ENCODE data around the gene TTPAL.
"Not testable (repeated sequence)": the region's sequence is repeated elsewhere in the genome, so short reads cannot be mapped to it uniquely, and the experiment has no call there.

The TTPAL gene

GRCh38 chr20:44467289-44467883, 8.3 kb upstream of the TTPAL start:
- no peak for DNase-seq (ENCODE audit: low read depth, low spot score)

GRCh38 chr20:44468044-44468782, 7.5 kb upstream of the TTPAL start:
- DNase-seq (ENCODE audit: low read depth, low spot score): no peak

- no peak for DNase-seq (ENCODE audit: low read depth, low spot score)
Observed at GRCh38 chr20:44470327-44470726, 5.3 kb upstream of the TTPAL start.

GRCh38 chr20:44471481-44471882, 4.2 kb upstream of the TTPAL start:
- DNase-seq (ENCODE audit: low read depth, low spot score): no peak

GRCh38 chr20:44472283-44472682, 3.4 kb upstream of the TTPAL start:
- not testable (repeated sequence) for DNase-seq (ENCODE audit: low read depth, low spot score)

- no peak for DNase-seq (ENCODE audit: low read depth, low spot score)
Observed at GRCh38 chr20:44475372-44475693, 341 bp upstream of the TTPAL start.

- DNase-seq (ENCODE audit: low read depth, low spot score): no peak
Observed at GRCh38 chr20:44477151-44477550, 1.5 kb downstream of the TTPAL start.

GRCh38 chr20:44478206-44478605, 2.5 kb downstream of the TTPAL start:
- DNase-seq (ENCODE audit: low read depth, low spot score): no peak

GRCh38 chr20:44479643-44480042, 4.0 kb downstream of the TTPAL start:
- no peak for DNase-seq (ENCODE audit: low read depth, low spot score)

GRCh38 chr20:44480097-44480496, 4.4 kb downstream of the TTPAL start:
- DNase-seq (ENCODE audit: low read depth, low spot score): no peak

- no peak for DNase-seq (ENCODE audit: low read depth, low spot score)
Observed at GRCh38 chr20:44481719-44482416, 6.2 kb downstream of the TTPAL start.

- DNase-seq (ENCODE audit: low read depth, low spot score): no peak
Observed at GRCh38 chr20:44483112-44483511, 7.4 kb downstream of the TTPAL start.

GRCh38 chr20:44485078-44485829, 9.6 kb downstream of the TTPAL start:
- DNase-seq (ENCODE audit: low read depth, low spot score): no peak

- DNase-seq (ENCODE audit: low read depth, low spot score): no peak
Observed at GRCh38 chr20:44485830-44486198, 10.1 kb downstream of the TTPAL start.

- DNase-seq (ENCODE audit: low read depth, low spot score): no peak
Observed at GRCh38 chr20:44488551-44488950, 12.9 kb downstream of the TTPAL start.

- DNase-seq (ENCODE audit: low read depth, low spot score): no peak
Observed at GRCh38 chr20:44489223-44489622, 13.5 kb downstream of the TTPAL start.

GRCh38 chr20:44489931-44490330, 14.3 kb downstream of the TTPAL start:
- no peak for DNase-seq (ENCODE audit: low read depth, low spot score)

GRCh38 chr20:44491635-44492395, 16.1 kb downstream of the TTPAL start:
- no peak for DNase-seq (ENCODE audit: low read depth, low spot score)

GRCh38 chr20:44494266-44494665, 18.6 kb downstream of the TTPAL start:
- no peak for DNase-seq (ENCODE audit: low read depth, low spot score)

GRCh38 chr20:44494681-44495080, 19.0 kb downstream of the TTPAL start:
- no peak for DNase-seq (ENCODE audit: low read depth, low spot score)

GRCh38 chr20:44495257-44495656, 19.6 kb downstream of the TTPAL start:
- no peak for DNase-seq (ENCODE audit: low read depth, low spot score)
